CD4-positive, alpha-beta T cell (primary cell): ENCODE measurements around the gene DAND5. TPM values are rescaled to one million over a fixed set of nuclear protein-coding genes. Genes with fewer than 3 reads are reported as not detected.

Experiments
- ATAC-seq: fragments of 200-7000 bp; cut with Tn5 transposase; one replicate; pipeline ENCODE4 v1.10.0; 2022; ENCODE audit warnings: mild to moderate bottlenecking; ENCODE audit not compliant: poor library complexity
- CTCF ChIA-PET: fragments of 350-600 bp; sonication (Branson Sonifier 250); formaldehyde crosslinking; loops from one replicate; lab custom pipeline; 2021; ENCODE audit warnings: antibody characterized with exemption, inconsistent platforms; lab: Charles Lee
- POLR2A ChIA-PET: fragments of 350-600 bp; sonication (Branson Sonifier 250); formaldehyde crosslinking; loops from one replicate; lab custom pipeline; 2021; ENCODE audit warnings: antibody characterized with exemption, inconsistent platforms; lab: Charles Lee
- DNase-seq, 14 experiments: peaks; one replicate each; pipeline ENCODE4 v3.0.0-alpha.2; 2013 to 2020; ENCODE audit warnings: mixed read lengths in 2 of 14
- H3K27ac ChIP-seq, 2 donors: one replicate each; pipeline versions ENCODE4 v1.5.1 to v1.7.0; 2013; ENCODE audit warnings: low read length in 2 of 2, low read depth in 1 of 2, mild to moderate bottlenecking in 1 of 2
- H3K27me3 ChIP-seq, 2 experiments: 1 replicate in 1 of 2; 2 replicates in 1 of 2; pipeline versions ENCODE4 v1.6.1 to v1.7.0; 2013; ENCODE audit warnings: low read length in 2 of 2, control low read depth in 1 of 2, mild to moderate bottlenecking in 1 of 2, moderate library complexity in 1 of 2; ENCODE audit not compliant: insufficient read depth in 2 of 2, control insufficient read depth in 1 of 2
- H3K36me3 ChIP-seq: one replicate; pipeline ENCODE4 v1.6.1; 2013; ENCODE audit warnings: low read length, control low read depth; ENCODE audit not compliant: insufficient read depth
- H3K4me1 ChIP-seq: one replicate; pipeline ENCODE4 v1.6.1; 2013; ENCODE audit warnings: low read length, control low read depth; ENCODE audit not compliant: insufficient read depth
- H3K4me3 ChIP-seq: one replicate; pipeline ENCODE4 v1.5.1; 2013; ENCODE audit warnings: mild to moderate bottlenecking, low read length, moderate library complexity
- H3K9me3 ChIP-seq, 2 experiments: 1 replicate in 1 of 2; 2 replicates in 1 of 2; pipeline versions ENCODE4 v1.6.1 to v1.7.0; 2013; ENCODE audit warnings: low read length in 2 of 2, mild to moderate bottlenecking in 2 of 2, control low read depth in 1 of 2, moderate library complexity in 1 of 2; ENCODE audit not compliant: control insufficient read depth in 1 of 2, insufficient read depth in 1 of 2
- H3K27ac Mint-ChIP-seq: one replicate; pipeline ENCODE4 v1.8.0; 2020; ENCODE audit warnings: mixed read lengths
- H3K27me3 Mint-ChIP-seq: one replicate; pipeline ENCODE4 v1.8.0; 2021; ENCODE audit warnings: mixed read lengths
- H3K36me3 Mint-ChIP-seq: one replicate; pipeline ENCODE4 v1.8.0; 2021; ENCODE audit warnings: low read depth, mixed read lengths
- H3K4me1 Mint-ChIP-seq: one replicate; pipeline ENCODE4 v1.8.0; 2021; ENCODE audit warnings: low read depth, mixed read lengths
- H3K4me3 Mint-ChIP-seq: one replicate; pipeline ENCODE4 v1.8.0; 2020; ENCODE audit warnings: mild to moderate bottlenecking, mixed read lengths
- H3K9me3 Mint-ChIP-seq: one replicate; pipeline ENCODE4 v1.8.0; 2020; ENCODE audit warnings: mixed read lengths
- CTCF ChIP-seq: fragments of 200-600 bp; IDR thresholded peaks from one replicate; pipeline ENCODE4 v1.8.0; 2022; ENCODE audit warnings: antibody characterized with exemption, mild to moderate bottlenecking
- intact Hi-C, 2 experiments: fragments of 100-400 bp; cut with DNase I in 1 of 2; cut with micrococcal nuclease in 1 of 2; formaldehyde crosslinking; loops; one replicate each; pipeline versions ENCODE4 v1.15.1 to v1.9.0; 2023 to 2025; cut with DNase I, micrococcal nuclease
- total RNA-seq, 174 experiments: library from RNA in 2 of 174; stranded (reverse) in 2 of 174; gene quantifications; one replicate each; pipeline ENCODE4 v1.2.3 and lab custom pipeline; 2021 to 2026

DAND5 gene
- total RNA-seq, 2 experiments from 2014 or later, result not detected

- H3K27me3 Mint-ChIP-seq, result peaks cover 13% of the 10 kb centered on the region
- H3K4me3 ChIP-seq, result no peak overlapping the region
- no peaks in the 10 kb centered on the region for H3K9me3 Mint-ChIP-seq
- intact Hi-C loops, result loop anchor here (2.0 to 10.0 kb wide), 4 partner anchors 55 to 609 kb away; no protein-coding TSS in a partner anchor
- H3K27ac ChIP-seq, result no peak overlapping the region
- no peaks in the 10 kb centered on the region for H3K4me1 Mint-ChIP-seq
- no peaks in the 10 kb centered on the region for H3K36me3 ChIP-seq
- ATAC-seq, result no peak
- H3K4me1 ChIP-seq, result peaks cover 16% of the 10 kb centered on the region
- TF ChIP-seq CTCF, result no peak
- peaks cover 7% of the 10 kb centered on the region in 2 experiments for H3K27me3 ChIP-seq
- H3K27ac Mint-ChIP-seq, result no peak overlapping the region
- H3K4me3 Mint-ChIP-seq, result no peak overlapping the region
- ChIA-PET POLR2A (no interaction called here), CTCF (interaction anchor here (0.9 to 5.1 kb wide), 3 partner anchors 15 to 115 kb away, joined by 3 to 83 read pairs (median 51); no protein-coding TSS in a partner anchor)
- H3K36me3 Mint-ChIP-seq, result no peaks in the 10 kb centered on the region
- DNase-seq, result no peak
- H3K9me3 ChIP-seq, result peaks cover 0 to 5% of the 10 kb centered on the region in 2 experiments
Measured at GRCh38 chr19:12979974-12980373, 10.6 kb downstream of the DAND5 start.

GRCh38 chr19:12982648-12983047 is 13.3 kb downstream of the DAND5 start:
- H3K27me3 ChIP-seq, result no peaks in the 10 kb centered on the region
- no peak overlapping the region for H3K27ac ChIP-seq
- no peaks in the 10 kb centered on the region for H3K36me3 Mint-ChIP-seq
- no peak overlapping the region for H3K27ac Mint-ChIP-seq
- peaks cover 16% of the 10 kb centered on the region for H3K4me1 ChIP-seq
- no peak overlapping the region for H3K4me3 Mint-ChIP-seq
- no peaks in the 10 kb centered on the region for H3K9me3 Mint-ChIP-seq
- POLR2A ChIA-PET, result no interaction called here
- peaks cover 12% of the 10 kb centered on the region for H3K27me3 Mint-ChIP-seq
- H3K4me1 Mint-ChIP-seq, result no peaks in the 10 kb centered on the region
- intact Hi-C loops, result loop anchor here (1.0 to 10.0 kb wide), 4 partner anchors 52 to 450 kb away; no protein-coding TSS in a partner anchor
- H3K4me3 ChIP-seq, result no peak overlapping the region
- CTCF ChIA-PET, result interaction anchor here (1.4 to 1.8 kb wide), 3 partner anchors 17 to 111 kb away, joined by 3 to 10 read pairs (median 5); no protein-coding TSS in a partner anchor
- no peak for TF ChIP-seq CTCF
- ATAC-seq (no peak), DNase-seq (no peak)
- peaks cover 0 to 5% of the 10 kb centered on the region in 2 experiments for H3K9me3 ChIP-seq
- H3K36me3 ChIP-seq, result no peaks in the 10 kb centered on the region

DNA sequence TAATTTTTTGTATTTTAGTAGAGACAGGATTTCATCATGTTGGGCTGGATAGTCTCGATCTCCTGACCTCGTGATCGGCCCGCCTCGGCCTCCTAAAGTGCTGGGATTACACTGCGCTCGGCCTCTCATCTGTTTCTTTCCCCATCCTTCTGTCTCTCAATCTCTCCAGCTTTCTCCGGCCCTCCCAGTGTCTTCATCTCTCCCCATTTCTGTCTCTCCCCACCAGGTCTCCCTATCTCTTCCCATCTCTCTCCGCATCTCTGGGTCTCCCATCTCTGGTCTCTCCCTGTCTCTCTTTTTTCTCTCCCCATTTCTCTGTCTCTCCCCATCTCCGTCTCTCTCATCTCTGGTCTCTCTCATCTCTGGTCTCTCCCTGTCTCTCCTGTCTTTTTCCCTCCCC is 13.7 kb downstream of the DAND5 start:
- Mint-ChIP-seq H3K4me3 (no peak overlapping the region), H3K27ac (no peak overlapping the region), H3K36me3 (no peaks in the 10 kb centered on the region), H3K27me3 (peaks cover 7% of the 10 kb centered on the region), H3K4me1 (no peaks in the 10 kb centered on the region), H3K9me3 (no peaks in the 10 kb centered on the region)
- no peak for TF ChIP-seq CTCF
- ChIA-PET POLR2A (no interaction called here), CTCF (interaction anchor here (1.4 to 1.8 kb wide), 3 partner anchors 18 to 111 kb away, joined by 3 to 10 read pairs (median 5); no protein-coding TSS in a partner anchor)
- Histone ChIP-seq H3K36me3 (no peaks in the 10 kb centered on the region), H3K9me3 (peaks cover 0 to 5% of the 10 kb centered on the region in 2 experiments), H3K27ac (no peak overlapping the region), H3K27me3 (peaks cover 0 to 2% of the 10 kb centered on the region in 2 experiments), H3K4me3 (peak overlapping the region; percentile 19), H3K4me1 (peaks cover 16% of the 10 kb centered on the region)
- intact Hi-C loops, result loop anchor here (1.0 to 10.0 kb wide), 4 partner anchors 52 to 449 kb away; no protein-coding TSS in a partner anchor
- ATAC-seq (no peak), DNase-seq (no peak)
